ENCODE results near the gene FOXN4. TPM values are rescaled to one million over a fixed set of nuclear protein-coding genes. Genes with fewer than 3 reads are reported as not detected.
A peak's percentile ranks its signal among the peaks of the same experiment; 100 is the strongest.

FOXN4 gene
- total and polyA plus RNA-seq, 9 of the 15 experiments (the other 6 are each of a cell fraction or from before 2014, with no cell fraction given), result not detected

GRCh38 chr12:109346920-109347319, 37.8 kb upstream of the FOXN4 start (continued):
- TF ChIP-seq ZNF280B (CRISPR knock-in tag; IDR thresholded peaks at IDR 0.05), result no peak
- TF ChIP-seq POLR3A (IDR thresholded peaks at IDR 0.05; ENCODE audit: borderline replicate concordance, extremely low read depth, insufficient read depth, insufficient read length), result no peak
- no peak for TF ChIP-seq SFPQ (IDR thresholded peaks at IDR 0.05; ENCODE audit: low read depth, low read length)
- no peak for TF ChIP-seq ZNF592 (IDR thresholded peaks at IDR 0.05)
- TF ChIP-seq TOE1 (IDR thresholded peaks at IDR 0.05; ENCODE audit: borderline replicate concordance), result no peak
- TF ChIP-seq TOE1 (CRISPR knock-in tag; IDR thresholded peaks at IDR 0.05; ENCODE audit: borderline replicate concordance, low read depth), result no peak
- 0 out of 3 replicates have a peak, but pooled peaks of 1 of the 2 experiments have one; percentile 19 for TF ChIP-seq CBX3 (IDR thresholded peaks at IDR 0.05; ENCODE audit: borderline replicate concordance in 1 of 2, low read length in 2 of 2)
- no peak for TF ChIP-seq ZBED1 (IDR thresholded peaks at IDR 0.05)
- no peak for TF ChIP-seq ZNF133 (CRISPR knock-in tag; IDR thresholded peaks at IDR 0.05)
- no peak for TF ChIP-seq FOXK2 (conservative IDR thresholded peaks at IDR 0.05 in 1 of 2, IDR thresholded peaks at IDR 0.05 in 1 of 2; ENCODE audit: low read depth in 2 of 2)
- TF ChIP-seq ZNF766 (CRISPR knock-in tag; conservative IDR thresholded peaks at IDR 0.05), result no peak
- TF ChIP-seq TRIM25 (IDR thresholded peaks at IDR 0.05; ENCODE audit: borderline replicate concordance), result no peak
- no peak for TF ChIP-seq HLTF (IDR thresholded peaks at IDR 0.05)
- 0 out of 2 replicates have a peak, but pooled peaks have one; percentile 51 for TF ChIP-seq CHAMP1 (IDR thresholded peaks at IDR 0.05)
- TF ChIP-seq CSDE1 (IDR thresholded peaks at IDR 0.05), result no peak
- TF ChIP-seq RAD21 (CRISPR knock-in tag; conservative IDR thresholded peaks at IDR 0.05 in 1 of 2, IDR thresholded peaks at IDR 0.05 in 1 of 2), result peak in 1 of 2 experiments; percentile 3; a peak in 1 of 4 replicates
